Limb (tissue), 2 donors: ENCODE results near the gene PGS1.

ENCODE experiments used
- DNase-seq, 2 donors: peaks; one replicate each; pipeline ENCODE4 v3.0.0-alpha.2; 2016; ENCODE audit errors: extremely low spot score in 2 of 2

The PGS1 gene

GRCh38 chr17:78362232-78362631 lies 16.2 kb upstream of the PGS1 start:
- no peak for DNase-seq

- no peak for DNase-seq
These were observed 15.8 kb upstream of the PGS1 start for GRCh38 chr17:78362671-78363070.

- DNase-seq: no peak
These were observed 13.8 kb upstream of the PGS1 start for GRCh38 chr17:78364436-78365281.

GRCh38 chr17:78365561-78366108 lies 12.8 kb upstream of the PGS1 start:
- peak; percentile 66 to 75 for DNase-seq

GRCh38 chr17:78366109-78366848 lies 12.2 kb upstream of the PGS1 start:
- DNase-seq: peak in 1 of 2 donors; percentile 57

GRCh38 chr17:78367193-78367592 lies 11.3 kb upstream of the PGS1 start:
- no peak for DNase-seq

- no peak for DNase-seq
These were observed 10.1 kb upstream of the PGS1 start for GRCh38 chr17:78368348-78368747.

- no peak for DNase-seq
These were observed 9.5 kb upstream of the PGS1 start for GRCh38 chr17:78368854-78369495.

GRCh38 chr17:78369791-78370381 lies 8.6 kb upstream of the PGS1 start:
- no peak for DNase-seq

- no peak for DNase-seq
These were observed 7.4 kb upstream of the PGS1 start for GRCh38 chr17:78371056-78371455.

GRCh38 chr17:78372841-78373240 lies 5.6 kb upstream of the PGS1 start:
- no peak for DNase-seq

- DNase-seq: no peak
These were observed 4.3 kb upstream of the PGS1 start for GRCh38 chr17:78374189-78374588.

- no peak for DNase-seq
These were observed 3.7 kb upstream of the PGS1 start for GRCh38 chr17:78374631-78375274.

GRCh38 chr17:78375401-78376151 lies 2.9 kb upstream of the PGS1 start:
- no peak for DNase-seq

- no peak for DNase-seq
These were observed 2.3 kb upstream of the PGS1 start for GRCh38 chr17:78376161-78376560.

- no peak for DNase-seq
These were observed 608 bp upstream of the PGS1 start for GRCh38 chr17:78377858-78378224.

- no peak for DNase-seq
These were observed 662 bp downstream of the PGS1 start for GRCh38 chr17:78379131-78379491.

- DNase-seq: no peak
These were observed 1.9 kb downstream of the PGS1 start for GRCh38 chr17:78380370-78380769.

- no peak for DNase-seq
These were observed 3.3 kb downstream of the PGS1 start for GRCh38 chr17:78381601-78382232.
